SK-N-SH (cell line): ENCODE data around the gene PIP4K2A.

Experiments
- CTCF ChIP-seq: fragments of 200-600 bp; sonication (generic); IDR thresholded peaks from 2 replicates; pipeline ENCODE4 v1.6.1; 2017; ENCODE audit warnings: antibody characterized with exemption, mild to moderate bottlenecking, moderate library complexity
- EP300 ChIP-seq, 2 experiments: IDR thresholded peaks; 2 replicates each; pipeline versions ENCODE4 v1.4.0 to v1.6.1; 2012; ENCODE audit warnings: borderline replicate concordance in 1 of 2, low read depth in 1 of 2, low read length in 1 of 2
- FOSL2 ChIP-seq: IDR thresholded peaks from 2 replicates; pipeline ENCODE4 v1.4.0; 2012; ENCODE audit warnings: low read depth, mild to moderate bottlenecking, moderate library complexity, borderline replicate concordance
- REST ChIP-seq: IDR thresholded peaks from 2 replicates; pipeline ENCODE4 v1.6.1; 2012; ENCODE audit warnings: mild to moderate bottlenecking, low read depth, low read length, moderate library complexity
- RFX5 ChIP-seq: IDR thresholded peaks from 2 replicates; pipeline ENCODE4 v1.6.1; 2012; ENCODE audit warnings: mild to moderate bottlenecking, improper control_type of control experiment, low read length
- SIN3A ChIP-seq: IDR thresholded peaks from 2 replicates; pipeline ENCODE4 v1.6.1; 2012; ENCODE audit warnings: low read depth, mild to moderate bottlenecking, low read length, moderate library complexity, borderline replicate concordance
- TCF12 ChIP-seq: IDR thresholded peaks from 2 replicates; pipeline ENCODE4 v1.4.0; 2012

GRCh38 chr10:22686347-22686746 lies 28.0 kb downstream of the PIP4K2A start:
- TF ChIP-seq RFX5 = no peak
- no peak for TF ChIP-seq CTCF
- TF ChIP-seq EP300 (IDR thresholded peaks at IDR 0.05; ENCODE audit: borderline replicate concordance in 1 of 2, low read depth in 1 of 2, low read length in 1 of 2) = no peak
- no peak for TF ChIP-seq REST
- no peak for TF ChIP-seq FOSL2
- no peak for TF ChIP-seq SIN3A
- TF ChIP-seq TCF12 = no peak
